ENCODE results near the gene PLXND1. TPM values are rescaled to one million over a fixed set of nuclear protein-coding genes. Genes with fewer than 3 reads are reported as not detected.

Gene PLXND1
- total RNA-seq, 2 donors from 2014 or later, result 6.2 to 7.4 TPM

DNA sequence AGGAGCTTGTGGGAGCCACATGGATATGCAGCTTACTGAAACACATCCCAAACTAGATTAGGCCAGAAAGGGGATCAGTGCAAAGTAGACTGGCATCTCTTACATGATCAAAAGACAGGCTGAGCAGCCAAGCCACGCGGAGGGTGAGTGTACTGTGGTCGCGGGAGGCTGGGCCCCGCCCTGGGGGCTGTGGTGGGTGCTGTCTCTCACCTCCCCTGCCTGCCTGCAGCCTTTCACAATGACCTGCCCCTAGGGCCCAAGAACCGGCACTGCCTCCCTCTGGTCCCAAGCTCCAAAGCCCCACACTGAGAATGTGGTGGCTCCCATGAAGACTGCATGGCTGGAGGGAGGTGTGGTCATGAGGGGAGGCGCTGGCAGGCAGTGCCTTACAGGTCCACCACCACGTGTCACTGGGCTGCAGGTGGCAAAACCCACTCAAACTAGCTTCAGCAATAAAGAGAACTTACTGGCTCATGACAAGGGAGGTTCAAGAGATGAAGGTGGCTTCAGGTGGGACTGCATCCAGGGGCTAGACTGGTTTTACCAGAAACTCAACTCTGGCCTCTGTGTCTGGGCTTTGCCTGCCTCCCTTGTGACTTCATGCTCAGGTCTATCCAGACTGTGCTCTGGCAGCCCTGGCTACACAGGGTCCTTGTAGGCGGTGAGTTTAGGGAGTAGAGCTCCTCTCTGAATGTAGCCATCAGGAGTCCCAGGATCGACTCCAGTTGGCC, 27.4 kb upstream of the PLXND1 start:
- H3K27ac Mint-ChIP-seq, result no peak overlapping the region
- no peaks in the 10 kb centered on the region for H3K9me3 Mint-ChIP-seq
- H3K27me3 Mint-ChIP-seq, result peaks cover 6% of the 10 kb centered on the region
- H3K4me3 Mint-ChIP-seq, result no peak overlapping the region
- no peaks in the 10 kb centered on the region for H3K36me3 Mint-ChIP-seq (ENCODE audit: low read depth)
- H3K4me1 Mint-ChIP-seq, result no peaks in the 10 kb centered on the region
- ATAC-seq (replicated peaks), result no peak

DNA sequence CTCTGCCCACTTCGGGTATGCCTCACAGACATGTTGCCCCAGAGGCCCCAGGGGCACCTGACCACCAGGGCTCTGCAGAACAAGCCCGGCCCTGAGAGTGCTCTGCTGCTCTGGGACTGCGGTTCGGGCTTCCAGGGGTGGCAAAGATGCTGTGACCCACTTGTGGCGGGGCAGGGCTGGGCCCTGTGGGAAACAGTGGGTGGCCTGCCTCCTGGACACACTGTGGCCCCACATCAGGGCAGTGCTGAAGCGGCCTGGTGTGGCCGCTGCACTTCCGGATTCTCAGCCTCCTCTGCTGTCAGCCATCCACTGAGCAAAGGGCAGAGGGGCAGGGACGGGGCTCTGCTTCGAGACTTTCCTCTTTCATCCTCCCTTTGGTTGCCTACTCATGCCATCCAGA, 26.5 kb upstream of the PLXND1 start:
- H3K4me1 Mint-ChIP-seq, result peaks cover 4% of the 10 kb centered on the region
- H3K4me3 Mint-ChIP-seq, result no peak overlapping the region
- ATAC-seq (replicated peaks), result no peak
- H3K27ac Mint-ChIP-seq, result no peak overlapping the region
- no peaks in the 10 kb centered on the region for H3K9me3 Mint-ChIP-seq
- H3K36me3 Mint-ChIP-seq (ENCODE audit: low read depth), result no peaks in the 10 kb centered on the region
- H3K27me3 Mint-ChIP-seq, result peaks cover 6% of the 10 kb centered on the region

DNA sequence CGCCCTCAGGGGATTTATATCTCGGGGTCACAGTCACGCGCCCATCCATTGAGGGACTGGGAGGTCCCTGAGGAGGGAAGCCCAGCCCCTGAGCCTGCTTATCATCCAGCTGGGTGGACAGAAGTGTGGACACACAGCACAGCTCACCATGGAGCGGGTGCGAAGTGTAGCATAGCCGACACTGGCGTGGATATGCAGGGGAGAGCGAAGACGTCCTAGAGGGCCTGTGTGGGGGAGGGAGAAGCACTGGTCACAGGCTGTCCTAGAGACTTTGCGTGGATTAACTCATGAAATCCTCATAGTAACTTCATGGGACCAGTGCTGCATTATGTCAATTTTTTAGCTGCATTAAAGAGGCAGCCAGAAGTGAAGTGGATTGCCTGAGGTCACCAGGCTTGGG, 26.1 kb upstream of the PLXND1 start:
- no peak for ATAC-seq (replicated peaks)
- Mint-ChIP-seq H3K27me3 (peaks cover 6% of the 10 kb centered on the region), H3K4me1 (peaks cover 4% of the 10 kb centered on the region), H3K9me3 (no peaks in the 10 kb centered on the region), H3K36me3 (ENCODE audit: low read depth) (no peaks in the 10 kb centered on the region), H3K27ac (no peak overlapping the region), H3K4me3 (no peak overlapping the region)

DNA sequence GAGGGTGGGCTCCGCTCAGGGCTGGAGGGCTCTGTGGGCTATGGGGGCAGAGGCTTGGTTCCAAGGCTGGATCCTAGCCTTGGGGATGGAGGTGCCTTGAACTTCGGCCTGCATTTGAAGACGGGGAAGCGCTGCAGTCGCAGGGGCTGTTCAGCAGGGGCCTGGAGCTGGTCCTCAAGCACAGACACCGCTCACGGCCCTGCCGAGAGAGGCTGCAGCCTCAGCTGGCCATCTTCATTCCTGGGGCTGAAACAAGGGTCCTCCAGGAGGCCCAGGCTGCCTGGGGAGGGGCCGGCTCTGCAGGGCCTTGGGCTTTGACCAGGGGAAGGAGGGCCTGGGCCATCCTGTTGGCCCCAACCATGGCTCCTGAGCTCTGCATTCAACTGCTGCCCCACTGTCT, 25.6 kb upstream of the PLXND1 start:
- Mint-ChIP-seq H3K9me3 (no peaks in the 10 kb centered on the region), H3K4me3 (no peak overlapping the region), H3K27ac (no peak overlapping the region), H3K4me1 (peaks cover 4% of the 10 kb centered on the region), H3K36me3 (ENCODE audit: low read depth) (no peaks in the 10 kb centered on the region), H3K27me3 (peaks cover 3% of the 10 kb centered on the region)
- ATAC-seq (replicated peaks), result no peak

DNA sequence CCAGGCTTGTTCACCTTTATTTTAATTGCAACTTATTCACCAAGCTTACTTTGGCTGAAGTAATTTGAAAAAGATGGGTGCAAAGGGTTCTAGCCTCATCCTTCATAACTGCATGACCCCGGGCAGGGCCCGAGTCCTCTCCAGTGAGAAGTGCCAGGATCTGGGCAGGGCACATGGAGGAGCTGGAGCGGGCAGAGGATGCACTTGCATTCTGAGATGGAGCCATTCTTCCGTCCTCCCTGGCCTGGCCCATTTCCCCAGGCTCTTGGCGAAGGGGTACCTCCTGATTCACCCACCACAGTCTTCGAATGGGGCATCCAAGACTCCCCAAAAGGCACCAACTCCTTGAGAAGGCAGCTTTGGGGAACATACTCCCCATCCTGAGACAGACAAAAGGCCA, 22.5 kb upstream of the PLXND1 start:
- Mint-ChIP-seq H3K4me1 (peaks cover 4% of the 10 kb centered on the region), H3K27ac (no peak overlapping the region), H3K4me3 (peak overlapping the region; percentile 87), H3K27me3 (no peaks in the 10 kb centered on the region), H3K36me3 (ENCODE audit: low read depth) (no peaks in the 10 kb centered on the region), H3K9me3 (no peaks in the 10 kb centered on the region)
- ATAC-seq (replicated peaks), result no peak

DNA sequence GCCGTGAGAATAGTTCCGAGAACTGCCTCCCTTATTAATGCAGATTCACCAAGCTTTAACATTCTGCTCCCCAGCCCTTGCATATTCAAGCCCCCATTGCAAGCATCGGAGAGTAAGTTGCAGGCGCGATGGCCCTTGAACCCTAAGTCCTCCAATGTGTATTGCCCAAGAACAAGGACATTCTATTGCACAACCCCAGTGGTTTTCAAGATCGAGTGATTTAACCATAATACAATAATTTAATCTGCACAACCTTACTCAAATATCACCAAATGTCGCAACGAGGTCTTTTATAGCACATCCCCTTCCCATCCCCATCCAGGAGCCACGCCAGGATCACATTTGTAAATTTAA, 21.7 kb upstream of the PLXND1 start:
- Mint-ChIP-seq H3K27ac (peak overlapping the region; percentile 91), H3K36me3 (ENCODE audit: low read depth) (no peaks in the 10 kb centered on the region), H3K27me3 (no peaks in the 10 kb centered on the region), H3K4me1 (peaks cover 4% of the 10 kb centered on the region), H3K9me3 (no peaks in the 10 kb centered on the region), H3K4me3 (peak overlapping the region; percentile 87)
- no peak for ATAC-seq (replicated peaks)

DNA sequence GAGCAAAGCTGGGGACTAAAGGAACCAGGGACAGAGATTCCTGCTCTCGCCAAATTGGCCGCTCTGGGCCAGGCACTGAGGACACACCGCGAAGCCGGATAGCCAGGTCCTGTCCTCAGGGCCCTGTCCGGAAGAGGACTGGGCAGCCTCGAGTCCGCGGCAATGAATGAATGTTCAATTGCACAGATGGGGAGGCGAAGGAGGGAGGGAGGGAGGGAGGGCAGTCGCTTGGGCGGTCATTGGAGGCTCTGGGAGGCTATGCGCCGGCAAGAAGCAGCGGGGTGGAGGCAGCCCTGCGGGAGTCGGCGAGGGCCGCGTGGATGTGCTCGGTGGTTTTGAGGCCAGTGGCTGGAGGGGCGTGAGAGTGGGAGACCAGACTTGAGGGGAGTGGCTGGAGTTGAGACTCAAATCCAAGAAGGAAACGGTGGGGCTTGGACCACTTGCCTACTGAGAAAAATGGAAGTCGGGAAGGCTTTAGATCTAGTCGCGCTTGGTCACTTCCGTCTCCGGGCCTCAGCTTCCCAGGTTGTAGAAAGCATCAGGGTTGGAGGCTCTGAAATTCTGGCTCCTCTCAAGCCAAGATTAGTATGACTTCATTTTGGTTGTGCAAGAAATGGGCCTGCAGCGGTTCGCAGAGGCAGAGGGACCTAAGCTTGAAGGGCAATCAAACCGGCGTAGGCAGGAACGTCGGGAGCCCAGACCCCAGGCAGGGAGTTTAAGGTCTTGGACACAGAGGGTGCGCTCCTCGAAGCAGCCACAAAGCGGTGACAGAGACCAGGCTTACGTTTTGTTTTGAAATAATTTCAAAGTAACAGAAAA, 21.1 kb upstream of the PLXND1 start:
- Mint-ChIP-seq H3K9me3 (no peaks in the 10 kb centered on the region), H3K4me1 (peaks cover 4% of the 10 kb centered on the region), H3K27me3 (no peaks in the 10 kb centered on the region), H3K27ac (peak overlapping the region; percentile 91), H3K4me3 (peak overlapping the region; percentile 87), H3K36me3 (ENCODE audit: low read depth) (no peaks in the 10 kb centered on the region)
- ATAC-seq (replicated peaks), result peak; percentile 52

DNA sequence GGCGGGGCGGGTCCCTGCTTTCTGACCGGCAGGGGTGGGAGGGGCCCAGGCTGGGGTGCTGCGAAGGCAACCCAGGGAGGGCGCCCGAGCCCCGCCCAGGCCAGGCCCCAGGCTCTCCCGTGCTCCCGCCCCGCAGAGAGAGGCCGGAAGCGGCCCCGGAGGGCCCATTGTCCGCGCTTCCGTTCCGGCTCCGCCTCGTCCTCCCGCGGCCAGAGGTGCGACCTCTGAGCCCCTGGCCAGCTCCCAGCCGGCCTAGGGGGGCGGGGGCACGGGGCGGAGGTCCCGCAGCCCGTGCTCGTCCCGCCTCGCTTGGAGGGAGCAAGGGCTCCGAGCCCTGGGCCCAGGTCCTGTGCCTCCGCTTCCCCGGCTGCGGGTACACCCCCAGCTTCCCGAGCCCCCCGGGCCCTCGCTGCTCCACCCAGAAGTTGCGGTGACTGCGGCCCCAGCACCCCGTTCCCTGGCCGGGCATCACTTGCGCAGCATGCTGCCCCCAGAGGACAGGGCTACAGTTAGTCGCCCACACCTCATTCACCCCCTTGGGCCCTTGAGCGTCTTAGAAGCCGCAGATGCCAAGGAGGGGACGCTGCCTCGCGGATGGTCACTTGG, 20.4 kb upstream of the PLXND1 start:
- Mint-ChIP-seq H3K27ac (peak overlapping the region; percentile 91), H3K9me3 (no peaks in the 10 kb centered on the region), H3K4me3 (peak overlapping the region; percentile 87)

DNA sequence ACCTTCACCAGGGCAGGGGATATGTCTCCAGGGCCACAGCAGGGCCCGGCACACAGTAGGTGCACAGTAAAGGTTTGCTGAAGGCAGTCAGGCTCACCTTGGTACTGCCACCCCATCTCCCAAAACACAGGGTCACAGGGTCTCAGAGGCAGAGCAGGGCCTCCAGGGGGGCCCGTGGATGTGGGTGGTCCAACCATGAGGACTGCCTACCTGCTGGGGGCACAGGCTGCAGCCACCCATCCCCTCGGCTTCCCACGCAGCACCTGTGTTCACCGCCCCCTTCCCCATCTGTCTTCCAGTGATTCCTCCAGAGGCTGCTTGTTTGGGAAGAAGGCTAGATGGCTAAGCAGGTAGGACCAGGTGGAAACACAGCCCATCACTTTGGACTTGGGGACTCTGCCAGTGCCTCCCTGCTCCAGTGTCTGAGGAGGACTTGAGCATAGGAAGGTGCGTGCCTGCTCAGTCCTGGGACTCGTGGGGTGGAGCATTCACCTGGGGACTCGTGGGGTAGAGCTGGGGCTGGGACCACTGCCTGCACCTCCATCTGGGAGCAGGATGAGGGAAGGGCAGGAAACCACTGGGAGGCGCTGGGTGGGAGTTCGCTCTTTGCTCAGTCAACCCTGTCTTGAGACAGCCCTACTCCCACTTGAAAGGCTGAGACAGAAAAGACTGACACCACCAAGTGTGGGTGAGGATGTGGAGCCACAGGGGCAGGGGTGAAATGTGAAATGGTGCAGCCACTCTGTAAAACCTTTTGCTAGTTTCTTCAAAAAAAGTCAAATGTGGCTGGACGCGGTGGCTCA, 18.8 kb upstream of the PLXND1 start:
- no peak for ATAC-seq (replicated peaks)
- H3K9me3 Mint-ChIP-seq, result no peaks in the 10 kb centered on the region
- no peaks in the 10 kb centered on the region for H3K36me3 Mint-ChIP-seq (ENCODE audit: low read depth)
- peaks cover 4% of the 10 kb centered on the region for H3K4me1 Mint-ChIP-seq
- H3K27me3 Mint-ChIP-seq, result no peaks in the 10 kb centered on the region
- no peak overlapping the region for H3K27ac Mint-ChIP-seq
- H3K4me3 Mint-ChIP-seq, result peak overlapping the region; percentile 87

More for the DNA sequence above, 20.4 kb upstream of the PLXND1 start:
- Mint-ChIP-seq H3K36me3 (ENCODE audit: low read depth) (no peaks in the 10 kb centered on the region), H3K27me3 (no peaks in the 10 kb centered on the region), H3K4me1 (peaks cover 4% of the 10 kb centered on the region)
- ATAC-seq (replicated peaks), result peak; percentile 98

DNA sequence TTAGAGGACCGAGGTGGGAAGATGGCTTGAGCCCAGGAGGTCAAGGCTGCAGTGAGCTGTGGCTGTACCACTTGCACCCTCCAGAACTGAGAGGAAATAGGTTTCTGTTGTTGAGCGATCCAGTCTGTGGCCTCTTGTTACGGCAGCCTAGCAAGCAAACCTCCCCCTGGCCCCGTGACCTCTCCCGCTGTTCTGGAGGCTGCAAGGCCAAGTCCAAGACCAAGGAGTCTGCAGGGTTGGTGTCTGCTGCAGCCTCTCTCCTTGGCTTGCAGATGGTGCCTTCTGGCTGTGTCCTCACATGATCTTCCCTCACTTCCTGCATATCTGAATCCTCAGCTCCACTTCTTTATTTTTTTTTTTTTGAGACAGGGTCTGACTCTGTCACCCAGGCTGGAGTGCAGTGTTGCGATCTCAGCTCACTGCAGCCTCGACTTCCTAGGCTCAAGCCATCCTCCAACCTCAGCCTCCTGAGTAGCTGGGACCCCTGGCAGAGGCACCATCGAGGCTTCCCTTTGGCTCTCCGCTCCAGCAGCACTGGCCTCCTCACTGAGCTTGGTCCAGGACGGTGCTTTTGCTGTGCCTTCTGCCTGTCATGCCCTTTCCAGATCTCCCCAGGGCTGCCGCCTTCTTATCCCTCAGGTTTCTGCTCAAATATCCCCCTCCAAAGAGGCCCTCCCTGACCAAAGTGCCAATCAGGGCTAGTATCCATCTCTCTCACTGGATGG, 18.0 kb upstream of the PLXND1 start:
- no peak overlapping the region for H3K4me3 Mint-ChIP-seq
- no peaks in the 10 kb centered on the region for H3K27me3 Mint-ChIP-seq
- H3K4me1 Mint-ChIP-seq, result peaks cover 4% of the 10 kb centered on the region
- no peaks in the 10 kb centered on the region for H3K36me3 Mint-ChIP-seq (ENCODE audit: low read depth)
- ATAC-seq (replicated peaks), result no peak
- H3K9me3 Mint-ChIP-seq, result no peaks in the 10 kb centered on the region
- H3K27ac Mint-ChIP-seq, result no peak overlapping the region

DNA sequence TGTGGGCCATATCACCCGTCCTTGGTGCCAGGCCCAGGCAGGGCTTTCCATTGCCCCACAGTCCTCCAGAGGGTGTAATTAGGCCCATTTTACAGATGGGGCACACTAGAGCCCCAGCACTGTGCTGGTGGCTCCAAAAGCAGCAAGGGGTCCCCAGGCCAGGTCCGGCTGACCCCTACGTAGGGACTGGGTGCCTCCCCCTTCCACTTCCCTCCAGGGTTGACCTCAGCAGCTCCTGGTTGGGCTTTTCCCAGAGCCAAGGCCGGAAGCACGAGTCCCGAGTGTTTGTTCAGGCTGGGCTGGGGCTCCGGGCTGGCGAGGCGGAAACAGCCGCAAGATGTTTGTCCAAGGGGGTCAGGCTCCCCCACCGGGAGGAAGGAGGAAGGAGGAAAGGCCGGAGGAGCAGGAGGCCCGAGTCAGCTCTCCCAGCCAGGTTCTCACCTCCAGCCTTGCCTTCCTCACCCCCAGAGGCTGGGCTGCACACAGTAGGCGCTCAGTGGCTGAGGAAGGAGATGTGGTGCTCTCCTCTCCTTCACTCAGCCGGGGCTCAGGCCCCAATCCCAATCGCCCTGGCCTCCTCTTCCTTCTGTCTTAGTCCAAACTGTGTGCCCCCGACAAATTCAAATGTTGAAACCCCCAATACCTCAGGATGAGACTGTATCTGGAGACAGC, 17.1 kb upstream of the PLXND1 start:
- Mint-ChIP-seq H3K36me3 (ENCODE audit: low read depth) (no peaks in the 10 kb centered on the region), H3K4me1 (peaks cover 7% of the 10 kb centered on the region), H3K9me3 (no peaks in the 10 kb centered on the region), H3K4me3 (no peak overlapping the region), H3K27me3 (no peaks in the 10 kb centered on the region), H3K27ac (no peak overlapping the region)
- ATAC-seq (replicated peaks), result no peak

DNA sequence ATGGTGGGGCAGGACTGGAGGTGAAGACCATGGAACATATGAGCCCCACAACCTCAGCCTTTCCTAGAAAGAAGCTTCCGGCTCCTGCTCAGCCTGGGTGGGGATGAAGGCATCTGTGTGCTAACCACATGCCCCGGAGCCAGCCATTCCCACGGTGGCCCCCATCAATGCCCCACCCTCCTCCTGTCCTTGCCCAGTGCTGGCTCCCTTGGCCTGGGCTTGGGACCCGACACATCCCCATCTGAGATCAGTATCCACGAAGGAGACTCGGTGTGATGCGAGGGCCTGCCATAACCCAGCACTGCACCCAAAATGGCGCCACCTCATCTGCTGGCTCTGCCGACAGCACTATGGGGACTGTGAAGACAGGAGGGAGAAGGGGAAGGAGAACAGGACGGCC, 16.5 kb upstream of the PLXND1 start:
- Mint-ChIP-seq H3K4me1 (peaks cover 6% of the 10 kb centered on the region), H3K9me3 (no peaks in the 10 kb centered on the region), H3K27me3 (no peaks in the 10 kb centered on the region), H3K27ac (no peak overlapping the region), H3K36me3 (ENCODE audit: low read depth) (no peaks in the 10 kb centered on the region), H3K4me3 (no peak overlapping the region)
- ATAC-seq (replicated peaks), result no peak

DNA sequence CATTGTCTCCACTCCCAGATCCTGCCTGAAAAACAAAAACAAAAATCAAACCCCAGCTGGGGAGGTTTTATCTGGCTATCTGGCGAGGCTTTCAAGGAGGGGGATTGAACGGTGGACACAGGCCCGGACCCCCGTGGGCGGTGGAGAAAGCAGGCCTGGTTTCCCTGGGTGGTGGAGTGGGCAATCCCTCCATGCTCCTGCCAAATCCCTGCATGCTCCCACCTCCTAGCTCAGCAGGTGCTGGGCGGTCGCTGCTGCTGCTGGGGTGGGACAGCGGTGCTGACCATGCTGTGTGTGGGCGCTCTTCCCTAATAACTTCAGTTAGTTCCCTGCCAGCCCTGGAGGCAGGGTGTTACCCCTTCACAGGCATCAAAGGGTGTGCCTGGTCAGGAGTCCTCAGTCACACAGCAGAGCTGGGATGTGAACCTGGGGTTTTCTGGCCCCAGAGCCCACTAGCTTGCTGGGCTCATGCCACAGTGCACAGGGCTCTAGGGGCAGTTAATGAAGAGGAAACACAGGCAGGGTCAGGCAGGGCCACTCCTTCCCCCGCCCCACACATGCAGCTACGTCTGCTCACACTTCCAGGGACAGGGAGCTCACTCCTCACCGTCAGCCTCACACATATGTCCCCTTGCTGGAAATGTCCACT, 15.9 kb upstream of the PLXND1 start:
- Mint-ChIP-seq H3K4me1 (peaks cover 5% of the 10 kb centered on the region), H3K36me3 (ENCODE audit: low read depth) (no peaks in the 10 kb centered on the region), H3K4me3 (no peak overlapping the region), H3K9me3 (no peaks in the 10 kb centered on the region), H3K27me3 (no peaks in the 10 kb centered on the region), H3K27ac (no peak overlapping the region)
- ATAC-seq (replicated peaks), result no peak
